ENCODE results near the gene HTR3D.
"Not testable (repeated sequence)": the region's sequence is repeated elsewhere in the genome, so short reads cannot be mapped to it uniquely, and the experiment has no call there.

HTR3D gene

GRCh38 chr3:184029443-184029842, 2.1 kb upstream of the HTR3D start:
- Histone ChIP-seq H3K4me1 (ENCODE audit: insufficient read depth, low read length) (no peaks in the 10 kb centered on the region), H3K9ac (ENCODE audit: low read depth, low read length) (no peak overlapping the region), H3K9me3 (ENCODE audit: control insufficient read depth, insufficient read depth, low read length) (no peaks in the 10 kb centered on the region), H3K36me3 (ENCODE audit: insufficient read depth, low read length) (no peaks in the 10 kb centered on the region)

GRCh38 chr3:184030536-184030935, 1.0 kb upstream of the HTR3D start:
- Histone ChIP-seq H3K9ac (ENCODE audit: low read depth, low read length) (no peak overlapping the region), H3K36me3 (ENCODE audit: insufficient read depth, low read length) (no peaks in the 10 kb centered on the region), H3K4me1 (ENCODE audit: insufficient read depth, low read length) (no peaks in the 10 kb centered on the region), H3K9me3 (ENCODE audit: control insufficient read depth, insufficient read depth, low read length) (no peaks in the 10 kb centered on the region)

GRCh38 chr3:184037816-184038215, 6.3 kb downstream of the HTR3D start:
- Histone ChIP-seq H3K4me1 (ENCODE audit: insufficient read depth, low read length) (no peaks in the 10 kb centered on the region), H3K36me3 (ENCODE audit: insufficient read depth, low read length) (no peaks in the 10 kb centered on the region), H3K9me3 (ENCODE audit: control insufficient read depth, insufficient read depth, low read length) (no peaks in the 10 kb centered on the region), H3K9ac (ENCODE audit: low read depth, low read length) (no peak overlapping the region)

GRCh38 chr3:184038307-184038706, 6.8 kb downstream of the HTR3D start:
- not testable (repeated sequence) for H3K9ac ChIP-seq (ENCODE audit: low read depth, low read length); H3K4me1 ChIP-seq (ENCODE audit: insufficient read depth, low read length); H3K9me3 ChIP-seq (ENCODE audit: control insufficient read depth, insufficient read depth, low read length); H3K36me3 ChIP-seq (ENCODE audit: insufficient read depth, low read length)

- Histone ChIP-seq H3K36me3 (ENCODE audit: insufficient read depth, low read length) (no peaks in the 10 kb centered on the region), H3K9ac (ENCODE audit: low read depth, low read length) (no peak overlapping the region), H3K4me1 (ENCODE audit: insufficient read depth, low read length) (no peaks in the 10 kb centered on the region), H3K9me3 (ENCODE audit: control insufficient read depth, insufficient read depth, low read length) (no peaks in the 10 kb centered on the region)
These were observed 7.9 kb downstream of the HTR3D start for GRCh38 chr3:184039414-184039813.

- H3K9me3 ChIP-seq (ENCODE audit: control insufficient read depth, insufficient read depth, low read length): no peaks in the 10 kb centered on the region
These were observed 8.5 kb downstream of the HTR3D start for GRCh38 chr3:184040010-184040409.

GRCh38 chr3:184042617-184043016, 11.1 kb downstream of the HTR3D start:
- H3K36me3 ChIP-seq (ENCODE audit: insufficient read depth, low read length): no peaks in the 10 kb centered on the region
- H3K9me3 ChIP-seq (ENCODE audit: control insufficient read depth, insufficient read depth, low read length): no peaks in the 10 kb centered on the region
- H3K4me1 ChIP-seq (ENCODE audit: insufficient read depth, low read length): no peaks in the 10 kb centered on the region
- no peak overlapping the region for H3K9ac ChIP-seq (ENCODE audit: low read depth, low read length)

More at GRCh38 chr3:184040010-184040409, 8.5 kb downstream of the HTR3D start:
- H3K9ac ChIP-seq (ENCODE audit: low read depth, low read length): no peak overlapping the region
- H3K36me3 ChIP-seq (ENCODE audit: insufficient read depth, low read length): no peaks in the 10 kb centered on the region
- H3K4me1 ChIP-seq (ENCODE audit: insufficient read depth, low read length): no peaks in the 10 kb centered on the region

GRCh38 chr3:184045995-184046394, 14.5 kb downstream of the HTR3D start:
- H3K9ac ChIP-seq (ENCODE audit: low read depth, low read length): no peak overlapping the region
- no peaks in the 10 kb centered on the region for H3K9me3 ChIP-seq (ENCODE audit: control insufficient read depth, insufficient read depth, low read length)
- H3K4me1 ChIP-seq (ENCODE audit: insufficient read depth, low read length): no peaks in the 10 kb centered on the region
- no peaks in the 10 kb centered on the region for H3K36me3 ChIP-seq (ENCODE audit: insufficient read depth, low read length)

- no peaks in the 10 kb centered on the region for H3K36me3 ChIP-seq (ENCODE audit: insufficient read depth, low read length)
- H3K9me3 ChIP-seq (ENCODE audit: control insufficient read depth, insufficient read depth, low read length): no peaks in the 10 kb centered on the region
- no peak overlapping the region for H3K9ac ChIP-seq (ENCODE audit: low read depth, low read length)
- H3K4me1 ChIP-seq (ENCODE audit: insufficient read depth, low read length): no peaks in the 10 kb centered on the region
These were observed 18.8 kb downstream of the HTR3D start for GRCh38 chr3:184050217-184050847.

- Histone ChIP-seq H3K9ac (ENCODE audit: low read depth, low read length) (no peak within 1 kb of the TSS), H3K9me3 (ENCODE audit: control insufficient read depth, insufficient read depth, low read length) (no peaks in the 10 kb centered on the region), H3K4me1 (ENCODE audit: insufficient read depth, low read length) (no peaks in the 10 kb centered on the region), H3K36me3 (ENCODE audit: insufficient read depth, low read length) (no peaks in the 10 kb centered on the region)
These were observed 21.2 kb downstream of the HTR3D start, which contains the start of gene HTR3C for GRCh38 chr3:184052767-184053166. TSS of gene HTR3C (plus strand) at chr3:184053047. CDS start at chr3:184053081, 34 bp downstream.

GRCh38 chr3:184058029-184058428, 26.5 kb downstream of the HTR3D start:
- Histone ChIP-seq H3K36me3 (ENCODE audit: insufficient read depth, low read length) (no peaks in the 10 kb centered on the region), H3K9ac (ENCODE audit: low read depth, low read length) (no peak overlapping the region), H3K9me3 (ENCODE audit: control insufficient read depth, insufficient read depth, low read length) (no peaks in the 10 kb centered on the region), H3K4me1 (ENCODE audit: insufficient read depth, low read length) (no peaks in the 10 kb centered on the region)

GRCh38 chr3:184059424-184059823, 27.9 kb downstream of the HTR3D start:
- Histone ChIP-seq H3K9ac (ENCODE audit: low read depth, low read length) (no peak overlapping the region), H3K9me3 (ENCODE audit: control insufficient read depth, insufficient read depth, low read length) (no peaks in the 10 kb centered on the region), H3K4me1 (ENCODE audit: insufficient read depth, low read length) (no peaks in the 10 kb centered on the region), H3K36me3 (ENCODE audit: insufficient read depth, low read length) (no peaks in the 10 kb centered on the region)

GRCh38 chr3:184062637-184063036, 31.1 kb downstream of the HTR3D start:
- no peaks in the 10 kb centered on the region for H3K36me3 ChIP-seq (ENCODE audit: insufficient read depth, low read length)
- no peaks in the 10 kb centered on the region for H3K4me1 ChIP-seq (ENCODE audit: insufficient read depth, low read length)
- H3K9ac ChIP-seq (ENCODE audit: low read depth, low read length): no peak overlapping the region
- no peaks in the 10 kb centered on the region for H3K9me3 ChIP-seq (ENCODE audit: control insufficient read depth, insufficient read depth, low read length)

- H3K36me3 ChIP-seq (ENCODE audit: insufficient read depth, low read length): no peaks in the 10 kb centered on the region
- H3K4me1 ChIP-seq (ENCODE audit: insufficient read depth, low read length): no peaks in the 10 kb centered on the region
- H3K9me3 ChIP-seq (ENCODE audit: control insufficient read depth, insufficient read depth, low read length): peaks cover 4% of the 10 kb centered on the region
- no peak overlapping the region for H3K9ac ChIP-seq (ENCODE audit: low read depth, low read length)
These were observed 34.7 kb downstream of the HTR3D start for GRCh38 chr3:184066211-184066610.

- Histone ChIP-seq H3K36me3 (ENCODE audit: insufficient read depth, low read length) (no peaks in the 10 kb centered on the region), H3K9ac (ENCODE audit: low read depth, low read length) (no peak overlapping the region), H3K4me1 (ENCODE audit: insufficient read depth, low read length) (no peaks in the 10 kb centered on the region), H3K9me3 (ENCODE audit: control insufficient read depth, insufficient read depth, low read length) (peaks cover 4% of the 10 kb centered on the region)
These were observed 36.1 kb downstream of the HTR3D start for GRCh38 chr3:184067573-184068055.

Measured in ES-I3 (cell line).